Measurements from ENCODE around the gene TMEM132D. TPM values are rescaled to one million over a fixed set of nuclear protein-coding genes. Genes with fewer than 3 reads are reported as not detected.

The TMEM132D gene
- total and polyA plus RNA-seq, 3 donors from 2014 or later, result 0.44 to 0.50 (median 0.47) TPM

- H3K9me3 ChIP-seq, result no peaks in the 10 kb centered on the region
- WGBS, 2 donors, result 88 to 90% methylated on average over 7 of the region's 7 CpGs
These were observed 599.3 kb downstream of the TMEM132D start for GRCh38 chr12:129304529-129304928.

GRCh38 chr12:129300011-129300410, 603.8 kb downstream of the TMEM132D start:
- WGBS, 2 donors, result 89% methylated on average over 8 of the region's 8 CpGs
- Histone ChIP-seq H3K4me3 (no peak overlapping the region), H3K36me3 (ENCODE audit: low read depth, missing control alignments) (no peaks in the 10 kb centered on the region), H3K27me3 (no peaks in the 10 kb centered on the region), H3K9me3 (no peaks in the 10 kb centered on the region), H3K27ac (no peak overlapping the region), H3K4me1 (no peaks in the 10 kb centered on the region)
- intact Hi-C loops (cut with DNase I; ENCODE audit: low total_unique reads), result no loop called here
- no peak for TF ChIP-seq POLR2A (IDR thresholded peaks at IDR 0.05)
- TF ChIP-seq, protein P1, sequence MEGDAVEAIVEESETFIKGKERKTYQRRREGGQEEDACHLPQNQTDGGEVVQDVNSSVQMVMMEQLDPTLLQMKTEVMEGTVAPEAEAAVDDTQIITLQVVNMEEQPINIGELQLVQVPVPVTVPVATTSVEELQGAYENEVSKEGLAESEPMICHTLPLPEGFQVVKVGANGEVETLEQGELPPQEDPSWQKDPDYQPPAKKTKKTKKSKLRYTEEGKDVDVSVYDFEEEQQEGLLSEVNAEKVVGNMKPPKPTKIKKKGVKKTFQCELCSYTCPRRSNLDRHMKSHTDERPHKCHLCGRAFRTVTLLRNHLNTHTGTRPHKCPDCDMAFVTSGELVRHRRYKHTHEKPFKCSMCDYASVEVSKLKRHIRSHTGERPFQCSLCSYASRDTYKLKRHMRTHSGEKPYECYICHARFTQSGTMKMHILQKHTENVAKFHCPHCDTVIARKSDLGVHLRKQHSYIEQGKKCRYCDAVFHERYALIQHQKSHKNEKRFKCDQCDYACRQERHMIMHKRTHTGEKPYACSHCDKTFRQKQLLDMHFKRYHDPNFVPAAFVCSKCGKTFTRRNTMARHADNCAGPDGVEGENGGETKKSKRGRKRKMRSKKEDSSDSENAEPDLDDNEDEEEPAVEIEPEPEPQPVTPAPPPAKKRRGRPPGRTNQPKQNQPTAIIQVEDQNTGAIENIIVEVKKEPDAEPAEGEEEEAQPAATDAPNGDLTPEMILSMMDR (IDR thresholded peaks at IDR 0.05), result no peak
- no peak for DNase-seq

More at GRCh38 chr12:129304529-129304928, 599.3 kb downstream of the TMEM132D start:
- Histone ChIP-seq H3K4me3 (no peak overlapping the region), H3K36me3 (ENCODE audit: low read depth, missing control alignments) (no peaks in the 10 kb centered on the region), H3K27ac (no peak overlapping the region), H3K27me3 (no peaks in the 10 kb centered on the region), H3K4me1 (no peaks in the 10 kb centered on the region)
- TF ChIP-seq, protein P1 (IDR thresholded peaks at IDR 0.05), result no peak
- DNase-seq, result no peak
- intact Hi-C loops (cut with DNase I; ENCODE audit: low total_unique reads), result no loop called here

DNA sequence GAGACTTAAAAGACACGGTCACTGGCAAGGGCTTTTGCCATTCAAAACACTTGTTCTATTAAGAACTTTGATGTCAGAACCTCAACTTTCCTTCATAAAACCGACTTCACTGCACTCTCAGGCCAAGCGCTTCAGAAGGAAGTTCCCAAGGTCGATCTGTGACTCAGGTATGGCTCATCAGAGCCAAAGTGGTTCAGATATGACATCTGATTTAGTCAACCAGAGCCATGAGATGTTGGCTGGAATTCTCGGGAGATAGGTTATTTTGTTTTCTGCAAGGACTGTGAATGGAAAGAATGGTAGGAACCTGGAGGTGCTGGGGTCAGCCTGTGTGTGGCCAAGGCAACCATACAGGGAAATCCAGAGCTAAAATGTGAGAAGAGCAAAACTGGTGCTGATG, 604.9 kb downstream of the TMEM132D start:
- Histone ChIP-seq H3K9me3 (no peaks in the 10 kb centered on the region), H3K36me3 (ENCODE audit: low read depth, missing control alignments) (no peaks in the 10 kb centered on the region), H3K4me3 (no peak overlapping the region), H3K4me1 (no peaks in the 10 kb centered on the region), H3K27ac (no peak overlapping the region), H3K27me3 (no peaks in the 10 kb centered on the region)
- intact Hi-C loops (cut with DNase I; ENCODE audit: low total_unique reads), result no loop called here
- TF ChIP-seq, protein P1 (IDR thresholded peaks at IDR 0.05), result no peak
- TF ChIP-seq POLR2A (IDR thresholded peaks at IDR 0.05), result no peak
- DNase-seq, result no peak
- WGBS, 2 donors, result 85 to 88% methylated on average over 5 of the region's 5 CpGs

- no peaks in the 10 kb centered on the region for H3K27me3 ChIP-seq
- intact Hi-C loops (cut with DNase I; ENCODE audit: low total_unique reads), result no loop called here
- TF ChIP-seq, protein P1 (IDR thresholded peaks at IDR 0.05), result no peak
- no peak for TF ChIP-seq POLR2A (IDR thresholded peaks at IDR 0.05)
- no peak overlapping the region for H3K4me3 ChIP-seq
- no peaks in the 10 kb centered on the region for H3K4me1 ChIP-seq
- H3K36me3 ChIP-seq (ENCODE audit: low read depth, missing control alignments), result no peaks in the 10 kb centered on the region
- H3K27ac ChIP-seq, result no peak overlapping the region
- no peaks in the 10 kb centered on the region for H3K9me3 ChIP-seq
- no peak for DNase-seq
These were observed 607.2 kb downstream of the TMEM132D start for GRCh38 chr12:129296671-129297070.

DNA sequence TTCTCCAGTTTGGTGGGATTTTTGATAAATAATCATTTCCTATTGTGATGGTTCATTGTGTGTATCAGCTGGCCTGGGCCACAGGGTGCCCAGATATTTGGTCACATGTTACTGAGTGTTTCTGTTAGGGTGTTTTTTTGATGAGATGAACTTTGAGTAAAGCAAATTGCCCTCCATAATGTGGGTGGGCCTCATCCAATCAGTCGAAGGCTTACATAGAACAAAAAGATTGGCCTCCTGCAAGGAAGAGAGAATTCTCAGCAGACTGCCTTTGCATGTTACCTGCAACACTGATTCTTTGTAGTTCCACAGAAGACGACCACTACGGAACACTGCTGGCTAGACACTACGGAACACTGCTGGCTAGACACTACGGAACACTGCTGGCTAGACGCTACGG, 609.0 kb downstream of the TMEM132D start:
- intact Hi-C loops (cut with DNase I; ENCODE audit: low total_unique reads), result no loop called here
- 92 to 93% methylated on average over 7 of the region's 7 CpGs for WGBS, 2 donors

More for the DNA sequence above, 609.0 kb downstream of the TMEM132D start:
- Histone ChIP-seq H3K9me3 (no peaks in the 10 kb centered on the region), H3K4me1 (no peaks in the 10 kb centered on the region), H3K27me3 (no peaks in the 10 kb centered on the region), H3K4me3 (no peak overlapping the region), H3K27ac (no peak overlapping the region), H3K36me3 (ENCODE audit: low read depth, missing control alignments) (no peaks in the 10 kb centered on the region)
- DNase-seq, result no peak
- TF ChIP-seq, protein P1 (IDR thresholded peaks at IDR 0.05), result no peak
- TF ChIP-seq POLR2A (IDR thresholded peaks at IDR 0.05), result no peak
